Activated T-cell treated with anti-CD3 and anti-CD28 coated beads for 24 hours (primary cell): Measurements from ENCODE around the gene TCF25.

ENCODE experiments used
- DNase-seq: peaks from one replicate; pipeline ENCODE4 v3.0.0-alpha.2; 2020; ENCODE audit warnings: low read depth

Gene TCF25

DNA sequence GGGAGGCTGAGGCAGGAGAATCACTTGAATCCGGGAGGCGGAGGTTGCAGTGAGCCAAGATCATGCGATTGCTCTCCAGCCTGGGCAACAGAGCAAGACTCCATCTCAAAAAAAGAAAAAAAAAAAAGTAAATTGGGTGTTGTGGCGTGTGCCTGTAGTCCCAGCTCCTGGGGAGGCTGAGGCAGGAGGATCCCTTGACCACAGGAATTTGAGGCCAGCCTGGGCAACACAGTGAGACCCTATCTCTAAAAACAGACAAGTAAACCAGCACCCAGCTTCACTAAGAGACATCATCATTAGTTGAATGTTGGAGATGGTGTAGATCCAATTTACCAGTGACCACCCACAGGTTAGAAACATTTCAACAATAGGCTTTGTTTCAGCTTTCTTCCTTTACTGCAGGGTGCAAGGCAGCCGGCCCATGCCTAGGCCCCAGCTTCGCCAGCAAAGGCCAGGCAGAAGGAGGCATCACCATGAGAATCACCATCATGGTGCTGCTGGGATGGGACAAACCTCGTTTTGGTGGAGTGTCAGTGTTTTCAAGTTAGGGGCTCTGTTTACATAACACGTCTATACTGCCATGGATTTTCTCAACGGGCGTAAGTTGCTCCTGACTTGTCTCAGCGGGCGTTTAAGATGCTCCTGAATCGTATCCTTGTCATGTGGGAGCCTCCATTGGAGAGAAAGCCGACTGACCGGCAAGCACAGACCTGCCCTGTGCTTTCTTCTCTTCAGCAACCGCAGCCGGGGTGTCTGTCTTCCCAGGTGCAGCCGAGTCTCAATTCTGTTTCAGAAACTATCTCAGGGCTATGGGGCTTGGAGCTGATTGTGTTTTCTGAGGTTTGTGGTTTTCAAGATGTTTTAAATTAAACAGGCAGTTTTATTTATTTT is 7.3 kb downstream of the TCF25 start:
- no peak for DNase-seq

DNA sequence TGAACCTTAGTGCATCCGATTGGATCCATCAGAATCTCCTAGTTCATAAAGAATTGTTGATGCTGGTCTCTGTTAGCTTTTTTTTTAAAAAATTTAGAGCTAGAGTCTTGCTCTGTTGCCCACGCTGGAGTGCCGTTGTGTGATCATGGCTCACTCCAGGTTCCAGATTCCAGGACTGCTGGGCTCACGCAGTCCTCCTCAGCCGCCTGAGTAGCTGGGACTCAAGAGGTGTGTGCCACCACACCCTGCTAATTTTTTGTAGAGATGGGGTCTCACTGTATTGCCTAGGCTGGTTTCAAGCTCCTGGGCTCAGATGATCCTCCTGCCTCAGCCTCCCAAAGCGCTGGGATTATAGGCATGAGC is 8.0 kb downstream of the TCF25 start:
- no peak for DNase-seq

DNA sequence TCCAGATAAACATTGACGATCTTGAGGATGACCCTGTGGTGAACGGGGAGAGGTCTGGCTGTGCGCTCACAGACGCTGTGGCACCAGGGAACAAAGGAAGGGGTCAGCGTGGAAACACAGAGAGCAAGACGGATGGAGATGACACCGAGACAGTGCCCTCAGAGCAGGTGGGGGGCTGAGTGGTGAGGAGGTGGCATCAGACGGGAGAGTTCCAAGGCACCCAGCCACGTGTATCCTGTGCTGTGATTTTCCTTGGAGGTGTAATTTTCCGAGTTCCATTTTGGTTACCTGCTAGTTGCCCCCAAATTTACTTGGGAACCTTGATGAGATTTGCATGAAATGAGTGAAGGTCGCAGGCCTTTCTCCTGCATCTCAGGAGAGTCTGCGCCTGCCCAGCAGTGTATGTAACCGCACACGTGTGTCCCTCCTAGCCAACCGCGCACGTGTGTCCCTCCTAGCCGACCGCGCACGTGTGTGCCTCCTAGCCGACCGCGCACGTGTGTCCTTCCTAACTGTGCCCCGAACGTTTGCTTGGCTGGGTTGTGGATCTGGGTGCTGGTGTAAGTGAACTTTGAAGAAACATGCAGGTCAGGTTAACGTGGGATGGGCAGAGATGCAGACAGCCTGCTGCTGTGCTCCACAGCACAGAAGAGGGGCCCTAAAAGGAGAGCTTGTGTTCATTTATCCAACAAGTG is 10.1 kb downstream of the TCF25 start:
- DNase-seq = no peak

DNA sequence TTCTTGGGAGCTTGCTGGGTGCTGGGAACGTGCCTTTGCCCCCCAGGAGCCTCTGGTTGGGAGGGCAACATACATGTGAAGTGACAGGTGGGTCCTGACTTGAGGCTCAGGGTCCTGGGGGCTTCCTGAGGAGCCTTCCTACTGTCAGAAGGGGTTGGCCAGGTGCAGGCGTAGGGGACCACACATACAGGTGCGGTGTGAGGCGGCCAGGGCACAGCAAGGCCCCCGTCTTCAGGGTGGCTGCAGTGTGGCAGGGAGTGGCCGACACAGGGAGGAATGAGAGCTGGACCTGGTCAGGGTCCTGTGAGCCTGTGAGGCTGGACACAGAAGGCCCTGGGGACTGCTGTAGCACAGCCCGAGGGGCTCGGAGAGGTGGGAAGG is 10.6 kb downstream of the TCF25 start:
- no peak for DNase-seq

DNA sequence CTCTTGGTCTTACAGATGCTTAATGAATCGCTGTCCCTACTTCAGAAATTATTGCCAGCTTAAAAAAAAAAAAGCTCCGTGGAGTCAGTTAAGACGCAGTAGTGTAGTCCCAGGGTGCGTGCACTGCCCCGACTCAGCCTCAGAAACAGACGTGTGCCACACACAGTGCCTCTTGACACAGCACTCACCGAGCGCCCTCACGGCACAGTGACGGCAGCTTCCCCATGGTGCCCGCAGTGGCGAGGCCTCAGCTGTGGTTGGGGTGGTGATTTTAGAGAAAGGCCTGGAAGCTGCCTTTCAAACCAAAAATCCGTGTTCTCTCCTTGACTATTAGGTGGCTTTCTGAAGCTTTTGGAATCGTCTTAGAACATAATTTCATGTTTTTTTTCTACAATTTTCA is 13.9 kb downstream of the TCF25 start:
- DNase-seq = no peak

DNA sequence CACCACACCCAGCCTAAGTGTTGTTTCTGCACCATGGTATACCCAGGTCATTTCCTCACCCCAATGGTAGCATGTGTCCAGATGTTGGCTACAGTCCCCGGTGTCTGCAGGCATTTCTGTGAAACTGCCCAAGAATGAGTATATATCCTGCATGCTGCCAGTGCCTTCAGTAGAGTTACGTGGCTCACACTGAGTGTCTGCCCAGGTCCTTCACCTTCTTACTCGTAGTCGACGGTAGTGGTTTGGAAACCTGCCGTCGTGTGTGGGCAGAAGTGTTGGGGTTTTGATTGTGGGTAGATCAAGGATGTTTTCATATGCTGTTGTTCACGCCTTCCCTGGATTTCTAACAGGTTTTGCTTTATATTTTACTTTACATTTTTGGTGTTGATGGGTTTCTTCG is 16.8 kb downstream of the TCF25 start:
- peak; percentile 17 for DNase-seq

DNA sequence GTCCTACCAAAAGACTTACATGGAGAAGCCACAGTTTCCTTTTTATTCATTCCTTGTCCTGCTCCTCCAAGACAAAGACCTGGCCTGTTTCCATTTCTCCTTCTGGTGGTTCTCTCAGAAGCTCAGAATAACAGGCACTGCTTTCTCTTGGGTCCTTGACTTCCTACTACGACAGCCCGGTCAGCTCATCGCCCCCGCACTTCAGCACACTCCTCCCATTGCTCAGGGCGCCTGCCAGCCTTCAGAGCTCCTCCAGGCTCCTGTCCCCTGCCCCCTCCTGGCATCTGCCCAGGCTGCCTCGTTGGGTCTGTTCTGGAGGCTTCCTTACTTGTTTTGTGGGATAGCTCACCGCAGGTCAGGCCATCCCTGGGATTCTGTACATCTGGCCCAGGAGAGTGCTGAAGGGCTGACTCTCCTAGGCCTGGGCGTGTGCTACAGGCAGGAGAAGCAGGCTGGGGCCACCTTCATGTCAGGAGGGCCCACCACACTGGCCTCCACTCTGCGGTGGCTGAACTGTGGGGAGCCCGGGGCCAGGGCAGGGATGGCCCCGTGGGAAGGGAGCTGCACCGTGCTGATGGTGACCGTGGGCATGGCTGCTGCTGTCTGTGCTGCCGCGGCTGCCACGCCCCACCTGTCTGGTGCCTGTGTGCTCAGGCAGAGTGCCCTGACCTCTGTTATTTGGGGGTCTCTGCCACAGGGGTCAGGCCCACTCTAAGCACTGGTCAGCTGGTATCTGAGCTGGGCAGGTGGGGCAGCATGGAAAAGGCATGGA is 17.7 kb downstream of the TCF25 start:
- no peak for DNase-seq

DNA sequence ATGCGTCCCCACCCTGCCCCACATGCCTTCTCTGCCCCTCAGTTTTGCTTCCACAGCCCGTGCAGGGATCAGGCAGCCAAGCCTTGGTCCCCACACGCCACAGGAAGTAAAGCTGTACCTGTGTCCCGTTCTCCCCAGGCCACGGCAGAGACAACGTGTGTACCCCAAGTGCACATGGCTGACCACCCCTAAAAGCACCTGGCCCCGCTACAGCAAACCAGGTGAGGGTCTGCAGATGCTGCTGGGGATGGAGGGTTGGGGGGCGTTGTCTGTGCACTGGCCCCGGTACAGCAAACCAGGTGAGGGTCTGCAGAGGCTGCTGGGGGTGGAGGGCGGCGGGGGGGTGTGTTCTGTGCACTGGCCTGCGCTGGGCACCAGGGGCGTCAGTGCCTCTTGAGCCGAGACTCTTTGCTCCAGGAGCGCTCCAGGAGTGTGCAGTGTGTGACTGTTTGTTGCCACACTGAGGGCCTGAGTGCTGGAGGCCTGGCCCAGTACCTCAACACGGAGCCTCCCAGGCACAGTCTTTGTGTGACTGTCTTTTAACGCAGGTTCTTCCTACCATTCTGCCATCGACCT is 18.8 kb downstream of the TCF25 start:
- no peak for DNase-seq

DNA sequence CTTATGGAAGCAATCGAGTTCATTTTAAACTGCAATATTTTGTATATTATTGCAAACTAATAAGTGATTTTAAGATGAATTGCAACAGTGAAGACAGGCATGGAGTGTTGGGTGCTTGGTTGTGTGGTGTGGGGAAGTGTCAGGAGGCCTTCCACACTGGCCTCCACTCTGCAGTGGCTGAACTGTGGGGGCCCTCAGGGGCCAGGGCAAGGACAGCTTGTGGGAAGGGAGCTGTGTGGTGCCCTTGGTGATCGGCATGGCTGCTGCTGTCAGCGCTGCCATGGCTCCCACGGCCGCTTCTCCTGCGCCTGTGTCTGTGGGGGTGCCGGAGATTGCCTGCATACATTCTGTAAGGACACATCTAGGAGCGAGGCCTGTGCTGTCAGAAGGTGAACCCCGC is 19.2 kb downstream of the TCF25 start:
- DNase-seq = no peak

DNA sequence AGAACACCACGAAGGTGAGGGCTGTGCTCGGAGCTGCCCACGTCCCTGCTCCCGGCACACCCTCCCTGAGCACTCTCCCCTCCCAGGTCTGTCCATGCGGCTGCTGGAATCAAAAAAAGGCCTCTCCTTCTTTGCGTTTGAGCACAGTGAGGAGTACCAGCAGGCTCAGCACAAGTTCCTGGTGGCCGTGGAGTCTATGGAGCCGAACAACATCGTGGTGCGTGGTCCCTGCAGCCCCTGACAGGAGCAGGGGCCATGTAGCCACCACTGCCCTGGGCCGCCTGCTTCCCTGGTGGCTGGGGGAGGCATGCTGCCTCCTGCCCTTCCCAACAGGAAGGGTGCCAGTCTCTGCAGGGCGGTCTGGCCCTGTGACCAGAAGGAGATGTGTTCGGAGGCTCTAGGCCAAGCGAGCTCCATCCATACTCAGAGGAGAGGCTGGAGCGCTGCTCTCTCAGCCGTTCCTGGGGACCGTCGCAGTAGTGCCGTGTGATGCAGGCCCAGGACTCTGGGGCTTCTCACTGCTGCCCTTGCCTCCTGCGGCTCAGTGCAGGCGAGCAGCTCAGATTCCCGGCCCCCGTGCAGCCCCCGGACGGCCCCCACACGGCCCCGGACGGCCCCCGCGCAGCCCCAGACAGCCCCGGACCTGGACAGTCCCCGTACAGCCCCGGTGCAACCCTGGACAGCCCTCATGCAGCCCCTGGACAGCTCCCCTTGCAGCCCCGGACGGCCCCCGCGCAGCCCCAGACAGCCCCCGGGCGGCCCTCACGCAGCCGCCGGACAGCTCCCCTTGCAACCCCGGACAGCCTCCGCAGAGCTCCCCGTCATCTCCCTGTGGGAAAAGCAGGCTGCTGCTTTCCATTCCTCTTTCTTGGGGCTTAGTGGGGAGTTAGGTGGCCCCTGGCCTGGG is 20.5 kb downstream of the TCF25 start:
- no peak for DNase-seq

DNA sequence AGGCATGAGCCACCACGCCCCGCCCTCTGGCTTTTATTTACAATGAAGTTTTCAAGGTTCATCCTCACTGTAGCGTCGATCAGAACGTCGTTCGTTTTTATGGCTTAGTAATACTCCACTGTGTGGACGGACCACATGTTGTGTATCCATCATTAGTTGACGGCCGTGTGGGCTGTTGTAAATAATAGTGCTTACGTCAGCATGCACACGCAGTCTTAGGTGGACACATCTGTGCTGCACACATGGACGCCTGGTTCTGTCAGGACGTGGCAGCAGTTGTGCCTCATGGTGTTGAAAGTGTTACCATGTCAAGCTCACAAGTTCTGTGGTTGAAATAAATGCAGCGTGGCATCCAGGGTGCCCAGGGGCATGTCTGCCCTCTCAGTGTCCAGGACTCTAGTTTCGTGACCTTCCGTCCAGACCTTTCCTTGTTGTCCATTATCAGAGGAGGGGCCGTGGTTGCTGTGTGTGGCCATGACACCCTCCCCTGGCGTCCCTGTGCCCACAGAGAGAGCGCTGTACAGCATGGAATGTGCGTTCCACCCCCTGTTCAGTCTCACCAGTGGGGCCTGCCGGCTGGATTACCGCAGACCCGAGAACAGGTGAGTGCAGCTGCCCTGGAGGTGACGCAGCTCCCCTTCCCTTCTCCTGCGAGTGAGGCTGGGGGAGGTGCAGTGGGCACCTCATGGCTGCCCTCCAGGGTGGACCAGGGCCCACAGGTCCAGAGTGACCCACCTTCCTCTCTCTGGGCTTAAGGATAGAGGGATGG is 22.3 kb downstream of the TCF25 start:
- DNase-seq = no peak

DNA sequence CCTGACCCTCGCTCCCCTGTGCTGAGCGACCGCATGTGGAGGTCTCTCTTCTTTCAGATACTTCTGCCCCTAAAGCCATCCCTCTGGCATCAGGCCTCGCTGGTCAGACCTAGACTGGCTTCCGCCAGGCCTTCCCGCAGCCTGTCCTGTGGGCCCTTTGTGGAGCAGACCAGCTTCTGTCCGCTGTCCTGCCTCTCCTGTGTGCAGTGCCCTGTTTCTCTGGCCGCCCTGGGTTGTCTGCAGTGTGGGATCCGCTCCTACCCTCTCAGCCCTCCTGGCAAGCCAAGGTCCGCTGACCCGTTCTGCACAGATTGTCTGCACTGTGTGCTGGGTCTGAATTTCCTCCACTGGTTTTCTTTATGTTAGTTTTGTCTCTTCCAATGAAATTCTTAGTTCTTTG is 23.8 kb downstream of the TCF25 start:
- no peak for DNase-seq

DNA sequence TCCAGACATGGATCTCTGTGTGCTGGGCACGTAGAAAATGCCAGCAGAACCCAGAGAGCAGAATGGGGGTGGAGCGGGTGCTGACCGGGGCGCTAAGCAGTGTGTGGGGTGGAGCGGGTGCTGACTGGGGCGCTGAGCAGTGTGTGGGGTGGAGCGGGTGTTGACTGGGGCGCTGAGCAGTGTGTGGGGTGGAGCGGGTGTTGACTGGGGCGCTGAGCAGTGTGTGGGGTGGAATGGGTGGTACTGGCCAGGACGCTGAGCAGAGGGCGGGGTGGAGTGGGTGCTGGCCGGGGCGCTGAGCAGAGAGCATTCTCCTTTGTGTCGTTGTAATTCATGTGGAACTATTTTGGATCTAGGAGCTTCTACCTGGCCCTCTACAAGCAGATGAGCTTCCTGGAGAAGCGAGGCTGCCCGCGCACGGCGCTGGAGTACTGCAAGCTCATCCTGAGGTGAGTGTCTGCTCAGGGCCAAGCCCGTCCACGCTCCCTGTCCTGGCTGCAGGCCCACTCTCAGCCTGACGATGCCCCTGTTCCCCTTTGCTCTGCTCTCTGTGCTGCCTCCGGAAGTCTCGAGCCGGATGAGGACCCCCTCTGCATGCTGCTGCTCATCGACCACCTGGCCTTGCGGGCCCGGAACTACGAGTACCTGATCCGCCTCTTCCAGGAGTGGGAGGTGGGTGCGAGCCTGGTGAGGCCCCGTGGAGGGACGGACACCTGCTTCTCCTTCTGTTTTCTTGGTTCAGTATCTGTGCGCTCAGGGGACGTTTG is 25.0 kb downstream of the TCF25 start:
- no peak for DNase-seq

DNA sequence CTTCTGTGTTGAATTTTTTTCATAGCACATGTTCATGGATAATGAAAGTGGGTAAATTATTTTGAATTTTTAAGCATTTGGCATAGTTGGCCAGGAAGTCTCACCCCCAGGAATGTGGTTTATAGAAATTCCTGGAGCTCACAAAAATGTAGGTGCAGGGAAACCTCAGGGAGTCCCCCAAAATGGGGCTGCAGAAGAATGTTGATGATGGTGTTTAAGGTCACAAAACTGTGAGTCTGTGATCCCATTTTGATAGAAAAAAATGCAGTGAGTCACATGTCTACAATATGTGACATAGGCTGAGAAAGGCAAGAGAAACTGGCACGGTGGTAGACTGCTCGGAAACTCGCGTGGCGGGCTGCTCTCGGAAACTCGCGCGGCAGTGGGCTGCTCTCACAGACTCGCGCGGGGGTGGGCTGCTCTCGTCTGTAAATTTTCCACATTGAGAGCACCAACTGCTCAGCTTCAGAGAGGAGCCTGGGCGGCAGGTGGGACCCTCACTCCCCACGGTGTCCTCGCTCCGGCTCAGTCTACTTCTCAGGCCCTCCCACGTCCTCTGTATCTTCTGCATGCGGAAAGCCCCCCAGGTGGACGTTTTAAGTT is 26.6 kb downstream of the TCF25 start:
- no peak for DNase-seq

DNA sequence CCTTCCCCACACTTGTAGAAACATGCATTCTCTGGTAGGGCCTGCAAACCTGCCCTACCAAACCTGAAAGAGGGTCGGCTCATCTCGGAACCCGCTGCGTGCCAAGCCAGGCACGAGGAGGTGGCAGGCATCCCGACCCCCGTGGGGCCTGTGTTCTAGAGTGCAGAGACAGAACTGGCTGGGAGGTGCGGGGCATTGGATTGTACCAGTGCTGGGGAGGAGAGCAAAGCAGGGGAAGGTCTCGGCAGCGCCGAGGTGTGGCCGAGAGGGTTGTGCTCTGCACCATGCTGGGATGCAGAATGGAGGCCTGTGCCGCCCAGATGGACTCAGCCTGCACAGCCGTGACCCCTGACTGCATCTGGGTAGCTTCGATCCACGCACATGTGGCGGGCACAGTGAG is 27.5 kb downstream of the TCF25 start:
- DNase-seq = no peak

DNA sequence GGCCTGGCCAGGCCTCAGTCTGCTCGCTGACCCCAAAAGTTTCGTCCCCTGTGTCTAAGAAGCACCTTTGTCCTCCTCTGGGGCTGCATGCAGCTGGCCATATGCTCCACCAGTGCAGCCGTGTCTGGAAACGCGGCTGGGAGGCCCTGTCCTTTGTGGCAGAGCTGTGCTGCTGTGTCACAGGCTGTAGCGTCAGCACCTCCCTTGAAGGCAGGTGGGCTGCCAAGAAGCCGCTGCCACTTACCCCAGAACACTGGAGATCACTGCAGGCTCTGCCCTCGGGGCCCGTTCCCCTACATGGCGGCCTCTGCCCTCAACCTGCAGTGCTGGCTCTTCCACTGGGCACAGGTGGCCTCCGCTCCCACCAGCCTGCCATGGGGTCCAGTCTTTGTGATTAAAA is 29.6 kb downstream of the TCF25 start:
- no peak for DNase-seq

DNA sequence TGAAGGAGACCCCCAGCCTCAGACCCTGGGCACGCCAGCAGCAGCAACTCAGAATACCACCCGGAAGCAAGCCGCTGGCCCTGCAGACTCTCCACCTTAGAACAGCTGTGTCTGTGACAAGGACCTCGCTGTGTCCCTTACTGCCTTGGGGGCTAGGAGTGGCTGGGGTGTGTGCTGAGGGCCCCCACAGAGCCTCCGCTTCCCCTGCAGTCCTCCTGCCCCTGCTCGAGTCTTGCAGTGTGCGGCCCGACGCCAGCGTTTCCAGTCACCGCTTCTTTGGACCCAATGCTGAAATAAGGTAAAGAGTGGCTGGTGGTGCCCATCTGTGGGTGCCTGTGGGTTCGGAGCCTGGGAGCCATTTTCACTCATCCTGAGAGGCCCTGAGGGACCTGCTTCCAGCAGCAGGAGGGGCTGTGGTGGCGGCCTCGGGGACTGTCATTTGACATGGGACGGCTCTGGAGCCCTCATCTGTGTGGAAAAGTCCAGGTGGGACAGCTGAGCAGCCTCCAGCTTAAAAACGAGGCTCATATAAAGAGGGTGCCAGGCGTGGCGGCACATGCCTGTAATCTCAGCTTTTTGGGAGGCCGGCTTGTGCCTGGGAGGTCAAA is 30.6 kb downstream of the TCF25 start:
- no peak for DNase-seq

DNA sequence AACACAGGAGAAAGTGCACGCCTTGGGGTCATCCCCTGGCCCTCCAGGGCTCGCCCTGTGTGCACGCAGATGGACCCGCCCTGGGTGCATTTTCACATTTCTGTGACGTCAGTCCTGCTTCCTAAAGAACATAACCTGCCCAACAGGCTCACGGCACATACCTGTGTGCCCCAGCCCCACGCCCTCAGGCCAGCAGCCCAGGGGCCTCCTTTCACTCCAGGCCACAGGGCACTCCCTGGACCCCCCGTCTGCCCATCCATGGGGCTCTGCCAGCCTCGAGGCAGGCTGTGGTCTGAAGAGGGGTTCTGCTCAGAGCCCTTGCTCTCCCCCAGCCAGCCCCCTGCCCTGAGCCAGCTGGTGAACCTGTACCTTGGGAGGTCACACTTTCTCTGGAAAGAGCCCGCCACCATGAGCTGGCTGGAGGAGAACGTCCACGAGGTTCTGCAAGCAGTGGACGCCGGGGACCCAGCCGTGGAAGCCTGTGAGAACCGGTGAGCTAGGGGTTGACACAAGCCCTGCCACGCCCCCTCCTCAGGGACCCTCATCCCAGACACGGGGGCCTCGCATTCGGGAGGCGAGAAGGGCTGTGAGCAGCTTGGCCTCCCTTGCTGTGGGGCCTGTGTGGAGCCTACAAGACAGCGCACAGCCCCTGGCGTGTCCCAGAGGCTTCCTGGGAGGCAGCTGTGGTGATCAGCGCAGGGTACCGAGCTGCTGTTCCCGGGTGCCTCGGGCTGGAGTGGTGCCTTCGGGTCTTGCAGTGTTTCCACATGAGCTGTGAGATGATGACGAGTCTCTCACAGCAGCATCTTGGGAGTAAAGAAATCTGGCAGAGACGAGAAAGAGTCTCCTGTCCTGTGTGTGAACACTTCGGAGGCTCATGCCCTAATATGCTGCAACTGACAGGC is 31.5 kb downstream of the TCF25 start:
- DNase-seq = no peak
